ENCODE data around the gene GGT6. TPM values are rescaled to one million over a fixed set of nuclear protein-coding genes. Genes with fewer than 3 reads are reported as not detected.

Gene GGT6
- total RNA-seq, 2 donors from 2014 or later: not detected

DNA sequence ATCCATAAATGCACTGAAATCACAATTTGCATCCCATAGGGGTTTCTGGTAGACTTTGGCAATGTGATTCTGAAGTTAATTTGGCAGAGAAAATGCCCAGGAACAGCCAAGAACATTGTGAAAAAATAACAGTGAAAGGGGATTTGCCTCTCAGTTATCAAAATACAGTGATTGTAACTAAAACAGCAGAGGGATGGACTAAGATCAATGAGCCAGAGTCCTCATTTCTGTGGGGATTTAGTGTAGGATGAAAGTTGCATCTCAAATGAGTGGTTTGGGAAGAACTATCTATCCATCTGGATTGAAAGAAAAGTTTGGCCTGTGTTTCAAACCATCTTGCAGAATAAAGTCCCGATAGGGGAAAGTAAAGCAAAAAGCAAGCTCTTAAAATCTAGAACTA, 33.2 kb downstream of the GGT6 start:
- peaks cover 0 to 39% of the 10 kb centered on the region in 2 donors for H3K4me1 ChIP-seq
- H3K27me3 ChIP-seq: no peaks in the 10 kb centered on the region
- TF ChIP-seq, protein P1, sequence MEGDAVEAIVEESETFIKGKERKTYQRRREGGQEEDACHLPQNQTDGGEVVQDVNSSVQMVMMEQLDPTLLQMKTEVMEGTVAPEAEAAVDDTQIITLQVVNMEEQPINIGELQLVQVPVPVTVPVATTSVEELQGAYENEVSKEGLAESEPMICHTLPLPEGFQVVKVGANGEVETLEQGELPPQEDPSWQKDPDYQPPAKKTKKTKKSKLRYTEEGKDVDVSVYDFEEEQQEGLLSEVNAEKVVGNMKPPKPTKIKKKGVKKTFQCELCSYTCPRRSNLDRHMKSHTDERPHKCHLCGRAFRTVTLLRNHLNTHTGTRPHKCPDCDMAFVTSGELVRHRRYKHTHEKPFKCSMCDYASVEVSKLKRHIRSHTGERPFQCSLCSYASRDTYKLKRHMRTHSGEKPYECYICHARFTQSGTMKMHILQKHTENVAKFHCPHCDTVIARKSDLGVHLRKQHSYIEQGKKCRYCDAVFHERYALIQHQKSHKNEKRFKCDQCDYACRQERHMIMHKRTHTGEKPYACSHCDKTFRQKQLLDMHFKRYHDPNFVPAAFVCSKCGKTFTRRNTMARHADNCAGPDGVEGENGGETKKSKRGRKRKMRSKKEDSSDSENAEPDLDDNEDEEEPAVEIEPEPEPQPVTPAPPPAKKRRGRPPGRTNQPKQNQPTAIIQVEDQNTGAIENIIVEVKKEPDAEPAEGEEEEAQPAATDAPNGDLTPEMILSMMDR (IDR thresholded peaks at IDR 0.05): no peak
- no peak overlapping the region for H3K4me3 ChIP-seq
- H3K36me3 ChIP-seq: no peaks in the 10 kb centered on the region
- no peak overlapping the region for H3K27ac ChIP-seq
- H3K9me3 ChIP-seq: no peaks in the 10 kb centered on the region
- DNase-seq (ENCODE audit: low spot score): no peak

DNA sequence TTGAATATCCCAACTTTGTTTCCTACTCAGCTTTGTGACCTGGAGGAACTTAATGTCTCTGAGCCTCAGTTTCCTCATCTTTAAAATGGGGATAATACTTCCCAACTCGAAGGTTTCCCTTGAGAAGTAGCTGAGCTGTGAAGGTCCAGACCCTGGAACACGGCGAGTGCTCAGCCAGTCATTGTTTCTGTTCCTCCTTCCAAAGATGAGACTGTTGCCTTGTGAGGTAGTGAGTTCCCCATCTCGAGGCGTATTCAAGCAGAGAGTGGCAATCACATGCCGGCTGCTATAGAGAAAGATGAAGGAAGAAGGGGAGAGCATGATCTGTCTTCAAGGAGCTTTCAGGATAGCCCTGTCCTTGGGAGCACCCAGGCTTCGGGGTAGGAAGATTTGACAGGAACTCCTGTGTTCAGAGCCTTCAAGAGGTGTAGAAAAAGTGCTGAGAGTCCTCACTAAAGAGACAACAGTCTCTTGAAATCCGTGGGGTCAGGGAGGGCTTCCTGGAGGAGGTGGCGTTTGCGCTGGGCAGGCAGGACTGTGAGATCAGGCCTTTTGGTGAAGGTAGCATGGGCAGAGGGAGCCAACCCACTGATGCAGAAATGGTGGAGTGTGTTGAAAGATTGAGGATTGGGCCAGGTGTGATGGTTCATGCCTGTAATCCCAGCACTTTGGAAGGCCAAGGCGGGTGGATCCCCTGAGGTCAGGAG, 34.5 kb downstream of the GGT6 start:
- Histone ChIP-seq H3K27me3 (no peaks in the 10 kb centered on the region), H3K36me3 (no peaks in the 10 kb centered on the region), H3K4me3 (no peak overlapping the region), H3K4me1 (peaks cover 0 to 47% of the 10 kb centered on the region in 2 donors), H3K27ac (no peak overlapping the region), H3K9me3 (no peaks in the 10 kb centered on the region)
- no peak for DNase-seq (ENCODE audit: low spot score)
- TF ChIP-seq, protein P1 (IDR thresholded peaks at IDR 0.05): no peak

DNA sequence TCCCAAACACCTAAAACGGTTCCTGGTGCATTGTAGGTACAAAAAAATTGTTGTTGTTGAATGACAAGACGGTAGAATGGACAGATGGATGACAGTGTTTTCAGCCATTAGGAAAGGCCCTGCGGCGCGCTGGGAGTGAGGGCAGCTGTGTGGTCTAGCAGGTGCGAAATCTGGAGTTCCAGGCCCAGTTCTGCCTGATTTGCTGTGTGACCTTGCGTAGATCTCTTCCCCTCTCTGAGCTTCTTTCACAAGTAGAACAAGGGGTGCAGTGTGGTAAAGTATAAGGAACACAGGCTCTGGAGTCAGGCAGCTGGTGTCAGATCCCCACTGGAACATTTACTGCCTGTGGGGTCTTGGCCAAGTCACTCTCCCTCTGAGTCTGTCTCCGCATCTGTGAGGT, 36.4 kb downstream of the GGT6 start:
- Histone ChIP-seq H3K27me3 (no peaks in the 10 kb centered on the region), H3K27ac (no peak overlapping the region), H3K4me1 (peaks cover 0 to 49% of the 10 kb centered on the region in 2 donors), H3K9me3 (no peaks in the 10 kb centered on the region), H3K4me3 (no peak overlapping the region), H3K36me3 (no peaks in the 10 kb centered on the region)
- no peak for DNase-seq (ENCODE audit: low spot score)
- TF ChIP-seq, protein P1 (IDR thresholded peaks at IDR 0.05): no peak

DNA sequence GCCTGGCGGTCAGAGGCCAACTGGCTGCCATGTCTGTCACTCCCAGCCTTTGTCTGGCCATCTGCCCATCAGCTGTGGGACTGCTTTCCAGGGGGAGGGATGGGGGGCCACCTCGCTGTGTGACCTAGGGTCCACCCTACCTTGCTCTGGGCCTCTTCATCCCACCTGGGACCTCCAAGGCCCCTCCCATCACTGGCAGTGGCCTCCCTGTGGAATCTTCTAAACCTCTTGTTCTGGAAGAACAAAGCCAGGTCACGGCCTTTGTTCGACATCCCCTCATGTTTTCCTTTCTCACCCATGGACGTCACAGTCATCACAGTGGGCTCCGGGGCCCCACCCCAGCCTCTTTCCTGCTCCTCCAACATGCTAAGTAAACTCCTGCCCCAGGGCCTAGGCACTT, 37.7 kb downstream of the GGT6 start:
- Histone ChIP-seq H3K27ac (peak overlapping the region; percentile 37 to 78), H3K9me3 (no peaks in the 10 kb centered on the region), H3K4me1 (peaks cover 0 to 54% of the 10 kb centered on the region in 2 donors), H3K27me3 (no peaks in the 10 kb centered on the region), H3K4me3 (no peak overlapping the region), H3K36me3 (no peaks in the 10 kb centered on the region)
- TF ChIP-seq, protein P1 (IDR thresholded peaks at IDR 0.05): no peak
- DNase-seq (ENCODE audit: low spot score): no peak

DNA sequence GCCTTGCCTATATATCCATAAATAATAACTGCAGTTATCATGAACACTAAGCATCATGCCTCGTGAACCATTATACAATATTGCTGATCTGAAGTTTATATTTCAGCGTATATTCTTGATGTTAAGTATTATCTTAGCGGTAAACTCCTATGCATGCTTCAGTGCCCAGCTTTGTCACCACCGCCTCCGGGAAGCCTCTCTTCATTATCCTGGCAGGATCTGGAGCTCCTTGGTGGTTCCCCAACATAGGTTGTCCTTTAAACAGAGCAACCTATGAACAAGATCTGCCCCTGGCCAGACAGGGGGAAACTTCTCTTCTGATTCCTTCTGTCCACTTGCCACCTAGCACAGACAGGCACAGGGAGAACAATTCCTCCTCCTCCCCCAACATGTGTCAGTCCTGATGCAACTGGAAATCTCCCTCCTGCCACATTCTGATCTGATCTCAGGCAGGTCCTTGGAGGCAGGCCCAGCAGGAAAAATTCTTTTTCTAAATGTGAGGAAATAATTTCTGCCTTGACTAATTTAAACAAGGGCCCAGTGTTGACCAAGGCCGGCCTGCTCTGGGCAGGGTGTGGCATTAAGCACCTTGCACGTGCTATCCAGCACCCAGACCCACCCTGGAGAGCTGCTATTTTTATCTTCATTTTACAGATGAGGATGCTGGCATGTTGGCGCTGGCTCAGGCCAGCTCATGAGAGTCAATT, 39.3 kb downstream of the GGT6 start:
- Histone ChIP-seq H3K4me3 (no peak overlapping the region), H3K36me3 (no peaks in the 10 kb centered on the region), H3K27me3 (no peaks in the 10 kb centered on the region), H3K9me3 (no peaks in the 10 kb centered on the region), H3K4me1 (peaks cover 0 to 45% of the 10 kb centered on the region in 2 donors), H3K27ac (peak overlapping the region; percentile 58 to 78)
- TF ChIP-seq, protein P1 (IDR thresholded peaks at IDR 0.05): no peak
- DNase-seq (ENCODE audit: low spot score): no peak
